WTC11 (cell line): ENCODE data around the gene CRB1. TPM values are rescaled to one million over a fixed set of nuclear protein-coding genes. Genes with fewer than 3 reads are reported as not detected.

Source experiments
- ATAC-seq: fragments of 200-7000 bp; cut with Tn5 transposase; 2 replicates; pipeline ENCODE4 v1.10.0; 2021; ENCODE audit warnings: mild to moderate bottlenecking, moderate library complexity
- CTCF ChIA-PET: fragments of 300-600 bp; sonication (Branson Sonifier 250); formaldehyde crosslinking; loops from one replicate; lab custom pipeline; 2021; ENCODE audit warnings: antibody characterized with exemption; lab: Charles Lee
- POLR2A ChIA-PET: fragments of 350-600 bp; sonication (Branson Sonifier 250); formaldehyde crosslinking; loops from one replicate; lab custom pipeline; 2021; ENCODE audit warnings: antibody characterized with exemption; lab: Charles Lee
- DNase-seq: peaks from one replicate; pipeline ENCODE4 v3.0.0; 2021; ENCODE audit warnings: low spot score
- H3K27ac Mint-ChIP-seq: 2 replicates; pipeline ENCODE4 v1.8.0; 2021; ENCODE audit warnings: mixed read lengths
- H3K27me3 Mint-ChIP-seq: 2 replicates; pipeline ENCODE4 v1.8.0; 2021; ENCODE audit warnings: low read depth, mild to moderate bottlenecking, moderate library complexity, mixed read lengths
- H3K36me3 Mint-ChIP-seq: 2 replicates; pipeline ENCODE4 v1.8.0; 2021; ENCODE audit warnings: mixed read lengths
- H3K4me1 Mint-ChIP-seq: 2 replicates; pipeline ENCODE4 v1.8.0; 2022; ENCODE audit warnings: mixed read lengths
- H3K4me3 Mint-ChIP-seq: 2 replicates; pipeline ENCODE4 v1.8.0; 2021; ENCODE audit warnings: mild to moderate bottlenecking, moderate library complexity, mixed read lengths
- H3K9me3 Mint-ChIP-seq: 2 replicates; pipeline ENCODE4 v1.8.0; 2021; ENCODE audit warnings: mixed read lengths
- CREM ChIP-seq: sonication (generic); formaldehyde crosslinking; IDR thresholded peaks from 2 replicates; pipeline ENCODE4 v1.8.1; 2022; ENCODE audit warnings: mild to moderate bottlenecking, missing genetic modification reagents, moderate library complexity
- EMX1 ChIP-seq: fragments of 250-450 bp; sonication (Bioruptor Pico); IDR thresholded peaks from 2 replicates; pipeline ENCODE4 v1.8.0; 2021; ENCODE audit warnings: mild to moderate bottlenecking
- ESRRA ChIP-seq: sonication (generic); formaldehyde crosslinking; IDR thresholded peaks from 2 replicates; pipeline ENCODE4 v1.8.1; 2022; ENCODE audit warnings: mild to moderate bottlenecking, missing genetic modification reagents, borderline replicate concordance
- ETV6 ChIP-seq: sonication (generic); formaldehyde crosslinking; IDR thresholded peaks from 2 replicates; pipeline ENCODE4 v1.8.1; 2022; ENCODE audit warnings: mild to moderate bottlenecking, missing genetic modification reagents
- HMGA2 ChIP-seq: fragments of 250-450 bp; sonication (Bioruptor Pico); IDR thresholded peaks from 2 replicates; pipeline ENCODE4 v1.4.0; 2021; ENCODE audit warnings: mild to moderate bottlenecking, moderate library complexity
- OVOL2 ChIP-seq: fragments of 250-450 bp; sonication (Bioruptor Pico); IDR thresholded peaks from 2 replicates; pipeline ENCODE4 v1.9.0; 2021; ENCODE audit warnings: mild to moderate bottlenecking, borderline replicate concordance
- ZNF138 ChIP-seq: sonication (generic); formaldehyde crosslinking; conservative IDR thresholded peaks from 2 replicates; pipeline ENCODE4 v1.8.1; 2022; ENCODE audit warnings: mild to moderate bottlenecking, moderate library complexity, missing genetic modification reagents
- ZNF416 ChIP-seq: fragments of 250-450 bp; sonication (Bioruptor Pico); IDR thresholded peaks from 2 replicates; pipeline ENCODE4 v1.9.0; 2021; ENCODE audit warnings: mild to moderate bottlenecking, inconsistent platforms
- ZNF423 ChIP-seq: fragments of 250-450 bp; sonication (Bioruptor Pico); IDR thresholded peaks from 2 replicates; pipeline ENCODE4 v2.1.2; 2022; ENCODE audit warnings: mild to moderate bottlenecking, moderate library complexity
- total RNA-seq: library from RNA; stranded (reverse); gene quantifications from 3 replicates; pipeline ENCODE4 v1.2.3, GENCODE V29; 2021
- TF ChIP-seq, protein P1 (sequence below): sonication (generic); formaldehyde crosslinking; IDR thresholded peaks from 2 replicates; pipeline ENCODE4 v1.8.1; 2023; ENCODE audit warnings: mild to moderate bottlenecking, missing genetic modification reagents, moderate library complexity
- TF ChIP-seq, protein P2 (sequence below): fragments of 250-450 bp; sonication (Bioruptor Pico); conservative IDR thresholded peaks from 2 replicates; pipeline ENCODE4 v1.9.0; 2021; ENCODE audit warnings: mild to moderate bottlenecking
- TF ChIP-seq, protein P3 (sequence below): sonication (generic); formaldehyde crosslinking; IDR thresholded peaks from 2 replicates; pipeline ENCODE4 v1.8.1; 2023; ENCODE audit warnings: mild to moderate bottlenecking, missing genetic modification reagents
- TF ChIP-seq, protein P4 (sequence below): sonication (generic); formaldehyde crosslinking; IDR thresholded peaks from 2 replicates; pipeline ENCODE4 v1.8.0; 2022; ENCODE audit warnings: mild to moderate bottlenecking, missing genetic modification reagents
- TF ChIP-seq, protein P5 (sequence below): fragments of 250-450 bp; sonication (Bioruptor Pico); IDR thresholded peaks from 2 replicates; pipeline ENCODE4 v1.8.0; 2021; ENCODE audit warnings: mild to moderate bottlenecking
- TF ChIP-seq, protein P6 (sequence below): sonication (generic); formaldehyde crosslinking; IDR thresholded peaks from 2 replicates; pipeline ENCODE4 v1.8.0; 2023; ENCODE audit warnings: missing genetic modification reagents

CRB1 gene
- total RNA-seq, 1 experiment from 2014 or later: 0.11 TPM

DNA sequence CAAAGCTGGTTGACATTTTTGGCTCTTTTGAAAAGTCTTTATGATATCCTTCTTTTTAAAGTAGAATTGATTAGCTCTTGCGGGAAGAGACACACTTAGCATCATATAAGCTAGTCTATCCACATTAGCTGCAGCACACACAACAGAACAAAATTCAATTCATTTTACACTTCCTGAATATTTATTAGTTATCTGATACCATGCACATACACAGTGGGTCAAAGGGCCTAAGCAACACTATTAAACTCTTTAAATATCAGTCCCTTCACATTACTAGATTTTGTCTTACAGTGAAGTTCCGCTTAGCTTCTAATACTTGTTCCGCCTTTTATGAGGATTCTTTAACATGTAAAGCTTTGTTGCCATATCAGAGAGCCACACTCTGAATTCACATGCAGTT, 169.5 kb downstream of the CRB1 start:
- TF ChIP-seq ZNF138 (CRISPR knock-in tag) (no peak), ESRRA (no peak), ZNF423 (CRISPR knock-in tag) (no peak), HMGA2 (CRISPR knock-in tag) (no peak), CREM (CRISPR knock-in tag) (no peak), OVOL2 (CRISPR knock-in tag) (no peak), ETV6 (CRISPR knock-in tag) (no peak), ZNF416 (CRISPR knock-in tag) (no peak), EMX1 (no peak)
- TF ChIP-seq, protein P1, sequence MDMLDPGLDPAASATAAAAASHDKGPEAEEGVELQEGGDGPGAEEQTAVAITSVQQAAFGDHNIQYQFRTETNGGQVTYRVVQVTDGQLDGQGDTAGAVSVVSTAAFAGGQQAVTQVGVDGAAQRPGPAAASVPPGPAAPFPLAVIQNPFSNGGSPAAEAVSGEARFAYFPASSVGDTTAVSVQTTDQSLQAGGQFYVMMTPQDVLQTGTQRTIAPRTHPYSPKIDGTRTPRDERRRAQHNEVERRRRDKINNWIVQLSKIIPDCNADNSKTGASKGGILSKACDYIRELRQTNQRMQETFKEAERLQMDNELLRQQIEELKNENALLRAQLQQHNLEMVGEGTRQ (CRISPR knock-in tag): no peak
- TF ChIP-seq, protein P2, sequence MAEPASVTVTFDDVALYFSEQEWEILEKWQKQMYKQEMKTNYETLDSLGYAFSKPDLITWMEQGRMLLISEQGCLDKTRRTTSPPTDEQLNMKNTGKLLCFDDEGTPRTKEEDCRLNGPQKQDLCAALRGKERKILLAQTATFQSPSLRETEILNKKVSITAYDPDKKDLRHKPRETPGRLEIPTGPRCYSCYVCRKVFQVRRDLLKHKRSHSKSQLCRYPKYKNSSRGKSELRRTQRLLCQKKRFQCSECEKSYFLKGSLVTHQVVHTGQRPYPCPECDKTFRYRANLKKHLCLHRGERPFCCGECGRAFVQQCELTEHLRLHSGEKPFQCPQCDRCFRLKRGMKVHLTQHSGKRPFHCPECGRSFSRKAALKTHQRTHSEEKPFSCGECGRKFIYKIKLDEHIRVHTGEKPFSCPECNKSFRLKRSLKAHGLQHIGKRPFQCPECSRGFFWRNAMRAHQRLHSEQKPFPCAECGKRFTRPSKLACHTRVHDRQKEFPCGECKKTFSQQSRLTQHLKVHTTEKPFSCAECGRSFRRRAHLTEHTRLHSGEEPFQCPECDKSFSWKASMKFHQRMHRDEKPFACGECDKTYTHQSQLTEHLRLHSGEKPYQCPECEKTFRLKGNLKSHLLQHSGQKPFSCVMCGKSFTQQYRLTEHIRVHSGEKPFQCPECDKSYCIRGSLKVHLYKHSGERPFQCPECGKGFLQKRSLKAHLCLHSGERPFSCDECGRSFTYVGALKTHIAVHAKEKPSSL: no peak
- TF ChIP-seq, protein P3, sequence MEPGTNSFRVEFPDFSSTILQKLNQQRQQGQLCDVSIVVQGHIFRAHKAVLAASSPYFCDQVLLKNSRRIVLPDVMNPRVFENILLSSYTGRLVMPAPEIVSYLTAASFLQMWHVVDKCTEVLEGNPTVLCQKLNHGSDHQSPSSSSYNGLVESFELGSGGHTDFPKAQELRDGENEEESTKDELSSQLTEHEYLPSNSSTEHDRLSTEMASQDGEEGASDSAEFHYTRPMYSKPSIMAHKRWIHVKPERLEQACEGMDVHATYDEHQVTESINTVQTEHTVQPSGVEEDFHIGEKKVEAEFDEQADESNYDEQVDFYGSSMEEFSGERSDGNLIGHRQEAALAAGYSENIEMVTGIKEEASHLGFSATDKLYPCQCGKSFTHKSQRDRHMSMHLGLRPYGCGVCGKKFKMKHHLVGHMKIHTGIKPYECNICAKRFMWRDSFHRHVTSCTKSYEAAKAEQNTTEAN (CRISPR knock-in tag): no peak
- TF ChIP-seq, protein P4, sequence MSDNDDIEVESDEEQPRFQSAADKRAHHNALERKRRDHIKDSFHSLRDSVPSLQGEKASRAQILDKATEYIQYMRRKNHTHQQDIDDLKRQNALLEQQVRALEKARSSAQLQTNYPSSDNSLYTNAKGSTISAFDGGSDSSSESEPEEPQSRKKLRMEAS (CRISPR knock-in tag): no peak
- ChIA-PET CTCF (interaction anchor here (1.0 to 1.2 kb wide), 2 partner anchors 18 to 37 kb away, joined by 3 to 7 read pairs; no protein-coding TSS in a partner anchor), POLR2A (no interaction called here)
- DNase-seq: no peak
- no peak for ATAC-seq
- H3K4me3 Mint-ChIP-seq: no peak overlapping the region
- H3K9me3 Mint-ChIP-seq: no peaks in the 10 kb centered on the region
- H3K36me3 Mint-ChIP-seq: no peaks in the 10 kb centered on the region
- no peaks in the 10 kb centered on the region for H3K27me3 Mint-ChIP-seq
- no peak overlapping the region for H3K27ac Mint-ChIP-seq
- peaks cover 74% of the 10 kb centered on the region for H3K4me1 Mint-ChIP-seq

DNA sequence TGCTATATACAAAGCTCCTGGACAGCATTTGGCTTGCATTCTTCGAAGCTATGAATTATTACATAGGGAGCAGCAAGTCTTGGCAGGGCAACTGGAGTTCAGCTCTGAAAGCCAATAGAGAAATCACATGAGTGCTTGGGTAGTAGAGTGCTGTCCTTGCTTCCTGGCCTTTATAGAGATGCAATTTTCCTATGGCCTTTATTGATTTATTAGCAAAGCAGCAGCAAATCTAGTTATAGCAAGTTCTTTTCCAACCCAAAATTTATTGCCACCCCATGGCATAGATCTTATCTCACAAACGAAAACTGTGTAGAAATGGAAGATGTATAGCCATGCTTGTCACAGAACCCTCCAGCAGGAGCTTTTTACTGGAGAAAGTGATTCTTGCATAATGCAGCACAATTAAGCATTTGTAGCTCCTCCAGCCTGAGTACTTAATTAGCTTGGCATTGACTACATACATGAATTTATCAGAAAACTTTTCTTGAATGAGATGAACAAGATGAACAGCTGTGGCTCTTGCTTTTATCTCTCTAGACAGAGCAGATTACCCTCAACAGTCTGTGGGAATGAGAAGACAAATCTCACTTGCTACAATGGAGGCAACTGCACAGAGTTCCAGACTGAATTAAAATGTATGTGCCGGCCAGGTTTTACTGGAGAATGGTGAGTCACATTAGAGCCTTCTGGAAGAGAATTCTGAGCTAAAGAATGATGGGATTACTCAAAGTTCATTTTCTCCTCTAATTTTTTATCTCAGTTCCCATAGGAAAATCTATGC, 170.1 kb downstream of the CRB1 start:
- Mint-ChIP-seq H3K4me1 (peaks cover 76% of the 10 kb centered on the region), H3K9me3 (no peaks in the 10 kb centered on the region), H3K27me3 (no peaks in the 10 kb centered on the region), H3K36me3 (no peaks in the 10 kb centered on the region), H3K4me3 (no peak overlapping the region), H3K27ac (no peak overlapping the region)
- POLR2A ChIA-PET: no interaction called here
- TF ChIP-seq, protein P5, sequence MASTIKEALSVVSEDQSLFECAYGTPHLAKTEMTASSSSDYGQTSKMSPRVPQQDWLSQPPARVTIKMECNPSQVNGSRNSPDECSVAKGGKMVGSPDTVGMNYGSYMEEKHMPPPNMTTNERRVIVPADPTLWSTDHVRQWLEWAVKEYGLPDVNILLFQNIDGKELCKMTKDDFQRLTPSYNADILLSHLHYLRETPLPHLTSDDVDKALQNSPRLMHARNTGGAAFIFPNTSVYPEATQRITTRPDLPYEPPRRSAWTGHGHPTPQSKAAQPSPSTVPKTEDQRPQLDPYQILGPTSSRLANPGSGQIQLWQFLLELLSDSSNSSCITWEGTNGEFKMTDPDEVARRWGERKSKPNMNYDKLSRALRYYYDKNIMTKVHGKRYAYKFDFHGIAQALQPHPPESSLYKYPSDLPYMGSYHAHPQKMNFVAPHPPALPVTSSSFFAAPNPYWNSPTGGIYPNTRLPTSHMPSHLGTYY (CRISPR knock-in tag): no peak
- TF ChIP-seq, protein P6, sequence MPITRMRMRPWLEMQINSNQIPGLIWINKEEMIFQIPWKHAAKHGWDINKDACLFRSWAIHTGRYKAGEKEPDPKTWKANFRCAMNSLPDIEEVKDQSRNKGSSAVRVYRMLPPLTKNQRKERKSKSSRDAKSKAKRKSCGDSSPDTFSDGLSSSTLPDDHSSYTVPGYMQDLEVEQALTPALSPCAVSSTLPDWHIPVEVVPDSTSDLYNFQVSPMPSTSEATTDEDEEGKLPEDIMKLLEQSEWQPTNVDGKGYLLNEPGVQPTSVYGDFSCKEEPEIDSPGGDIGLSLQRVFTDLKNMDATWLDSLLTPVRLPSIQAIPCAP (CRISPR knock-in tag): no peak
- CTCF ChIA-PET: interaction anchor here (1.0 to 1.2 kb wide), 2 partner anchors 19 to 38 kb away, joined by 3 to 7 read pairs; no protein-coding TSS in a partner anchor
- DNase-seq: no peak
- ATAC-seq: no peak
